Measurements from ENCODE around the gene KBTBD12. TPM values are rescaled to one million over a fixed set of nuclear protein-coding genes. Genes with fewer than 3 reads are reported as not detected.

Gene KBTBD12
- total RNA-seq, 1 donor from 2014 or later, result not detected

GRCh38 chr3:127982155-127982554 is 67.1 kb downstream of the KBTBD12 start:
- no peak for TF ChIP-seq CTCF (IDR thresholded peaks at IDR 0.05)
- peaks cover under 1% of the 10 kb centered on the region for H3K27me3 Mint-ChIP-seq (ENCODE audit: unreplicated experiment)
- DNase-seq (ENCODE audit: extremely low spot score, unreplicated experiment), result no peak
- peaks cover 7% of the 10 kb centered on the region for H3K9me3 Mint-ChIP-seq (ENCODE audit: unreplicated experiment)
- no peak overlapping the region for H3K4me3 Mint-ChIP-seq (ENCODE audit: unreplicated experiment)
- H3K36me3 Mint-ChIP-seq (ENCODE audit: unreplicated experiment), result peaks cover 2% of the 10 kb centered on the region
- H3K27ac Mint-ChIP-seq (ENCODE audit: unreplicated experiment), result no peak overlapping the region
- peaks cover 4% of the 10 kb centered on the region for H3K4me1 Mint-ChIP-seq (ENCODE audit: unreplicated experiment)

GRCh38 chr3:127984241-127984975 is 69.4 kb downstream of the KBTBD12 start:
- Mint-ChIP-seq H3K4me1 (ENCODE audit: unreplicated experiment) (peaks cover 4% of the 10 kb centered on the region), H3K27me3 (ENCODE audit: unreplicated experiment) (no peaks in the 10 kb centered on the region), H3K36me3 (ENCODE audit: unreplicated experiment) (peaks cover 2% of the 10 kb centered on the region), H3K9me3 (ENCODE audit: unreplicated experiment) (peaks cover 7% of the 10 kb centered on the region), H3K27ac (ENCODE audit: unreplicated experiment) (no peak overlapping the region), H3K4me3 (ENCODE audit: unreplicated experiment) (no peak overlapping the region)
- DNase-seq (ENCODE audit: extremely low spot score, unreplicated experiment), result no peak
- no peak for TF ChIP-seq CTCF (IDR thresholded peaks at IDR 0.05)

- no peaks in the 10 kb centered on the region for H3K27me3 Mint-ChIP-seq (ENCODE audit: unreplicated experiment)
- DNase-seq (ENCODE audit: extremely low spot score, unreplicated experiment), result no peak
- peaks cover 4% of the 10 kb centered on the region for H3K4me1 Mint-ChIP-seq (ENCODE audit: unreplicated experiment)
- H3K4me3 Mint-ChIP-seq (ENCODE audit: unreplicated experiment), result no peak overlapping the region
- peaks cover 7% of the 10 kb centered on the region for H3K9me3 Mint-ChIP-seq (ENCODE audit: unreplicated experiment)
- peaks cover 2% of the 10 kb centered on the region for H3K36me3 Mint-ChIP-seq (ENCODE audit: unreplicated experiment)
- H3K27ac Mint-ChIP-seq (ENCODE audit: unreplicated experiment), result no peak overlapping the region
- TF ChIP-seq CTCF (IDR thresholded peaks at IDR 0.05), result no peak
Observed at GRCh38 chr3:127985216-127985615, 70.2 kb downstream of the KBTBD12 start.

GRCh38 chr3:127985655-127986225 is 70.7 kb downstream of the KBTBD12 start:
- Mint-ChIP-seq H3K4me3 (ENCODE audit: unreplicated experiment) (no peak overlapping the region), H3K27me3 (ENCODE audit: unreplicated experiment) (no peaks in the 10 kb centered on the region), H3K4me1 (ENCODE audit: unreplicated experiment) (peaks cover 4% of the 10 kb centered on the region), H3K27ac (ENCODE audit: unreplicated experiment) (no peak overlapping the region), H3K9me3 (ENCODE audit: unreplicated experiment) (peaks cover 6% of the 10 kb centered on the region), H3K36me3 (ENCODE audit: unreplicated experiment) (peaks cover 2% of the 10 kb centered on the region)
- no peak for TF ChIP-seq CTCF (IDR thresholded peaks at IDR 0.05)
- no peak for DNase-seq (ENCODE audit: extremely low spot score, unreplicated experiment)

GRCh38 chr3:127986803-127987202 is 71.8 kb downstream of the KBTBD12 start:
- H3K27ac Mint-ChIP-seq (ENCODE audit: unreplicated experiment), result no peak overlapping the region
- H3K27me3 Mint-ChIP-seq (ENCODE audit: unreplicated experiment), result no peaks in the 10 kb centered on the region
- H3K4me1 Mint-ChIP-seq (ENCODE audit: unreplicated experiment), result peaks cover 4% of the 10 kb centered on the region
- H3K36me3 Mint-ChIP-seq (ENCODE audit: unreplicated experiment), result no peaks in the 10 kb centered on the region
- H3K9me3 Mint-ChIP-seq (ENCODE audit: unreplicated experiment), result no peaks in the 10 kb centered on the region
- no peak overlapping the region for H3K4me3 Mint-ChIP-seq (ENCODE audit: unreplicated experiment)
- no peak for TF ChIP-seq CTCF (IDR thresholded peaks at IDR 0.05)
- DNase-seq (ENCODE audit: extremely low spot score, unreplicated experiment), result no peak
